Measurements from ENCODE around the gene FRRS1.

DNA sequence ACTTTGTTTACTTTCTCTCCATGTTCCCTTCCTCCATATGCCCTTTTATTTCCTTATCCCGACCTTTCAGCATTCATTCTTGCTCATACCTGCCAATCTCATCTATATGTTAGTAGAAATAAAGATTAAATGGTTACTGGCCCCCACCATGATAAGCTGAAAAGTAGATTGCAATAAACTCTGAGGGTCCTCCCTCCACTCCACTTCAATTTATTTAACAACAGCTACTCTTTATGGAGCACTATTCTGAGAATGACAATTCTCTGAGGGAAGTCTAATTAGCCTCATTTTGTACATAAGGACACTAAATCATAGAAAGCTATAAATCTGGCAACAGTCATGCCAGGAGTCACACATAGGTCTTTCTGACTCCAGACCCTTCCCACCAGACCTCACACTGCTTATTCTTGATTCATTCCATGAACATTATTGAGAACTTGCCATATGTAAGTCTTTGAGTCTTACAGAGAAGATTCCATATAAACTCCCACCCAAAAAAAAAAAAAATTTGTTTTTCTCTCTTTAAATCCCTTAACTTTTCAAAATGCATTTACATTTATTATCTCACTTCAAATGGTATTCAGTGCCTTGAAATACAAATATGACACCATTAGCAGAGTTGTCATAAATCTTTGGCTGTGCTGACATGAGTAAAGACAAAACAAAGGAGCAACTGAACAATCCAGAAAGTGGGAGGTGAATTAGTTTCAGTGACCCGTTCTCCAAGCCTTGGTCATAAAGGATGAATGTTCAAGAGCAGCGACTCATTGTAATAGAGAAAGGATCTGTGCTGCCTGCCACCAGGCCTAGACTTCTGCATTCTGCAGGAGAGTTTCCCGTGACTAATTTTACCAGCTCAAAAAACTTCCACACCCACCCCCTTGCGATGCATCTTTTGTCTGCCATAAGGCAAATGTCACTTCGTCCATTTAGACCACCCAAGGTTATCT lies 92.0 kb downstream of the FRRS1 start:
- TF ChIP-seq, protein P1, sequence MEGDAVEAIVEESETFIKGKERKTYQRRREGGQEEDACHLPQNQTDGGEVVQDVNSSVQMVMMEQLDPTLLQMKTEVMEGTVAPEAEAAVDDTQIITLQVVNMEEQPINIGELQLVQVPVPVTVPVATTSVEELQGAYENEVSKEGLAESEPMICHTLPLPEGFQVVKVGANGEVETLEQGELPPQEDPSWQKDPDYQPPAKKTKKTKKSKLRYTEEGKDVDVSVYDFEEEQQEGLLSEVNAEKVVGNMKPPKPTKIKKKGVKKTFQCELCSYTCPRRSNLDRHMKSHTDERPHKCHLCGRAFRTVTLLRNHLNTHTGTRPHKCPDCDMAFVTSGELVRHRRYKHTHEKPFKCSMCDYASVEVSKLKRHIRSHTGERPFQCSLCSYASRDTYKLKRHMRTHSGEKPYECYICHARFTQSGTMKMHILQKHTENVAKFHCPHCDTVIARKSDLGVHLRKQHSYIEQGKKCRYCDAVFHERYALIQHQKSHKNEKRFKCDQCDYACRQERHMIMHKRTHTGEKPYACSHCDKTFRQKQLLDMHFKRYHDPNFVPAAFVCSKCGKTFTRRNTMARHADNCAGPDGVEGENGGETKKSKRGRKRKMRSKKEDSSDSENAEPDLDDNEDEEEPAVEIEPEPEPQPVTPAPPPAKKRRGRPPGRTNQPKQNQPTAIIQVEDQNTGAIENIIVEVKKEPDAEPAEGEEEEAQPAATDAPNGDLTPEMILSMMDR (conservative IDR thresholded peaks at IDR 0.05 in 1 of 2, IDR thresholded peaks at IDR 0.05 in 1 of 2; ENCODE audit: low read depth in 1 of 2, low read length in 2 of 2), result no peak
- TF ChIP-seq EZH2 (IDR thresholded peaks at IDR 0.05; ENCODE audit: low read length, missing control alignments), result no peak

All from fibroblast of lung (primary cell).